ENCODE data around the gene HEBP1. TPM values are rescaled to one million over a fixed set of nuclear protein-coding genes. Genes with fewer than 3 reads are reported as not detected.

The HEBP1 gene
- total RNA-seq, 1 experiment from 2014 or later = 0.46 TPM

Small RNA genes within 50 kb of the gene (small RNA-seq; reads per million reads assigned to genes)
- 38.2 reads per million, percentile 94 among the genes with 10 or more reads in this experiment for gene RF00604

Other genes starting within 250 kb of the HEBP1 start
- 2.1 and 2.4 TPM in 2 replicates for gene APOLD1, start 214.6 kb downstream of the HEBP1 start, total RNA-seq (2014; rRNA removed; shearing (Covaris generic))
- gene DDX47, start 186.9 kb downstream of the HEBP1 start, total RNA-seq (2014; rRNA removed; shearing (Covaris generic)) = 39.4 and 46.9 TPM in 2 replicates
- gene GPRC5A, start 108.7 kb downstream of the HEBP1 start, total RNA-seq (2014; rRNA removed; shearing (Covaris generic)) = 162 and 185 TPM in 2 replicates
- gene GPRC5D, start 48.1 kb downstream of the HEBP1 start, total RNA-seq (2014; rRNA removed; shearing (Covaris generic)) = not detected in 2 replicates
- 0.26 and 0.76 TPM in 2 replicates for gene FAM234B, start 44.1 kb upstream of the HEBP1 start, total RNA-seq (2014; rRNA removed; shearing (Covaris generic))
- not detected in 2 replicates for gene GSG1, start 103.4 kb upstream of the HEBP1 start, total RNA-seq (2014; rRNA removed; shearing (Covaris generic))
- gene EMP1, start 196.5 kb upstream of the HEBP1 start, total RNA-seq (2014; rRNA removed; shearing (Covaris generic)) = 33.4 and 40.3 TPM in 2 replicates